ENCODE measurements around the gene VAV2. TPM values are rescaled to one million over a fixed set of nuclear protein-coding genes. Genes with fewer than 3 reads are reported as not detected.
"Not testable (repeated sequence)": the region's sequence is repeated elsewhere in the genome, so short reads cannot be mapped to it uniquely, and the experiment has no call there.

Gene VAV2
- total RNA-seq, 1 donor from 2014 or later, result 41.3 TPM

GRCh38 chr9:133938086-133938485, 54.0 kb downstream of the VAV2 start:
- no peak for DNase-seq

- DNase-seq, result no peak
Measured at GRCh38 chr9:133937120-133937519, 55.0 kb downstream of the VAV2 start.

- DNase-seq, result no peak
Measured at GRCh38 chr9:133935328-133936005, 56.7 kb downstream of the VAV2 start.

GRCh38 chr9:133934482-133935232, 57.5 kb downstream of the VAV2 start:
- DNase-seq, result no peak

GRCh38 chr9:133933426-133934026, 58.6 kb downstream of the VAV2 start:
- DNase-seq, result no peak

GRCh38 chr9:133932633-133933032, 59.5 kb downstream of the VAV2 start:
- DNase-seq, result no peak

GRCh38 chr9:133932181-133932580, 59.9 kb downstream of the VAV2 start:
- no peak for DNase-seq

GRCh38 chr9:133930682-133931485, 61.2 kb downstream of the VAV2 start:
- DNase-seq, result no peak

GRCh38 chr9:133930046-133930681, 62.0 kb downstream of the VAV2 start:
- no peak for DNase-seq

- no peak for DNase-seq
Measured at GRCh38 chr9:133929599-133929998, 62.5 kb downstream of the VAV2 start.

- no peak for DNase-seq
Measured at GRCh38 chr9:133928248-133928764, 63.8 kb downstream of the VAV2 start.

- no peak for DNase-seq
Measured at GRCh38 chr9:133927041-133927440, 65.1 kb downstream of the VAV2 start.

GRCh38 chr9:133926165-133926856, 65.8 kb downstream of the VAV2 start:
- no peak for DNase-seq

GRCh38 chr9:133924453-133924852, 67.7 kb downstream of the VAV2 start:
- no peak for DNase-seq

- not testable (repeated sequence) for DNase-seq
Measured at GRCh38 chr9:133923608-133924007, 68.5 kb downstream of the VAV2 start.

- DNase-seq, result no peak
Measured at GRCh38 chr9:133921866-133922265, 70.3 kb downstream of the VAV2 start.

GRCh38 chr9:133920471-133920870, 71.7 kb downstream of the VAV2 start:
- DNase-seq, result no peak

GRCh38 chr9:133919253-133920115, 72.6 kb downstream of the VAV2 start:
- no peak for DNase-seq

- no peak for DNase-seq
Measured at GRCh38 chr9:133918111-133918813, 73.9 kb downstream of the VAV2 start.

GRCh38 chr9:133917375-133917774, 74.7 kb downstream of the VAV2 start:
- no peak for DNase-seq
